CD4-positive, alpha-beta T cell (primary cell): Measurements from ENCODE around the gene RBM20. TPM values are rescaled to one million over a fixed set of nuclear protein-coding genes. Genes with fewer than 3 reads are reported as not detected.

ENCODE experiments used
- ATAC-seq: fragments of 200-7000 bp; cut with Tn5 transposase; one replicate; pipeline ENCODE4 v1.10.0; 2022; ENCODE audit warnings: mild to moderate bottlenecking; ENCODE audit not compliant: poor library complexity
- CTCF ChIA-PET: fragments of 350-600 bp; sonication (Branson Sonifier 250); formaldehyde crosslinking; loops from one replicate; lab custom pipeline; 2021; ENCODE audit warnings: antibody characterized with exemption, inconsistent platforms; lab: Charles Lee
- POLR2A ChIA-PET: fragments of 350-600 bp; sonication (Branson Sonifier 250); formaldehyde crosslinking; loops from one replicate; lab custom pipeline; 2021; ENCODE audit warnings: antibody characterized with exemption, inconsistent platforms; lab: Charles Lee
- DNase-seq, 14 experiments: peaks; one replicate each; pipeline ENCODE4 v3.0.0-alpha.2; 2013 to 2020; ENCODE audit warnings: mixed read lengths in 2 of 14
- H3K27ac ChIP-seq, 2 donors: one replicate each; pipeline versions ENCODE4 v1.5.1 to v1.7.0; 2013; ENCODE audit warnings: low read length in 2 of 2, low read depth in 1 of 2, mild to moderate bottlenecking in 1 of 2
- H3K27me3 ChIP-seq, 2 experiments: 1 replicate in 1 of 2; 2 replicates in 1 of 2; pipeline versions ENCODE4 v1.6.1 to v1.7.0; 2013; ENCODE audit warnings: low read length in 2 of 2, control low read depth in 1 of 2, mild to moderate bottlenecking in 1 of 2, moderate library complexity in 1 of 2; ENCODE audit not compliant: insufficient read depth in 2 of 2, control insufficient read depth in 1 of 2
- H3K36me3 ChIP-seq: one replicate; pipeline ENCODE4 v1.6.1; 2013; ENCODE audit warnings: low read length, control low read depth; ENCODE audit not compliant: insufficient read depth
- H3K4me1 ChIP-seq: one replicate; pipeline ENCODE4 v1.6.1; 2013; ENCODE audit warnings: low read length, control low read depth; ENCODE audit not compliant: insufficient read depth
- H3K4me3 ChIP-seq: one replicate; pipeline ENCODE4 v1.5.1; 2013; ENCODE audit warnings: mild to moderate bottlenecking, low read length, moderate library complexity
- H3K9me3 ChIP-seq, 2 experiments: 1 replicate in 1 of 2; 2 replicates in 1 of 2; pipeline versions ENCODE4 v1.6.1 to v1.7.0; 2013; ENCODE audit warnings: low read length in 2 of 2, mild to moderate bottlenecking in 2 of 2, control low read depth in 1 of 2, moderate library complexity in 1 of 2; ENCODE audit not compliant: control insufficient read depth in 1 of 2, insufficient read depth in 1 of 2
- H3K27ac Mint-ChIP-seq: one replicate; pipeline ENCODE4 v1.8.0; 2020; ENCODE audit warnings: mixed read lengths
- H3K27me3 Mint-ChIP-seq: one replicate; pipeline ENCODE4 v1.8.0; 2021; ENCODE audit warnings: mixed read lengths
- H3K36me3 Mint-ChIP-seq: one replicate; pipeline ENCODE4 v1.8.0; 2021; ENCODE audit warnings: low read depth, mixed read lengths
- H3K4me1 Mint-ChIP-seq: one replicate; pipeline ENCODE4 v1.8.0; 2021; ENCODE audit warnings: low read depth, mixed read lengths
- H3K4me3 Mint-ChIP-seq: one replicate; pipeline ENCODE4 v1.8.0; 2020; ENCODE audit warnings: mild to moderate bottlenecking, mixed read lengths
- H3K9me3 Mint-ChIP-seq: one replicate; pipeline ENCODE4 v1.8.0; 2020; ENCODE audit warnings: mixed read lengths
- intact Hi-C, 2 experiments: fragments of 100-400 bp; cut with DNase I in 1 of 2; cut with micrococcal nuclease in 1 of 2; formaldehyde crosslinking; loops; one replicate each; pipeline versions ENCODE4 v1.15.1 to v1.9.0; 2023 to 2025; cut with DNase I, micrococcal nuclease
- total RNA-seq, 174 experiments: library from RNA in 2 of 174; stranded (reverse) in 2 of 174; gene quantifications; one replicate each; pipeline ENCODE4 v1.2.3 and lab custom pipeline; 2021 to 2026
- TF ChIP-seq, protein P1 (sequence below): fragments of 200-600 bp; IDR thresholded peaks from one replicate; pipeline ENCODE4 v1.8.0; 2022; ENCODE audit warnings: antibody characterized with exemption, mild to moderate bottlenecking

RBM20 gene
- total RNA-seq, 2 experiments from 2014 or later = 0.91 to 1.1 TPM

DNA sequence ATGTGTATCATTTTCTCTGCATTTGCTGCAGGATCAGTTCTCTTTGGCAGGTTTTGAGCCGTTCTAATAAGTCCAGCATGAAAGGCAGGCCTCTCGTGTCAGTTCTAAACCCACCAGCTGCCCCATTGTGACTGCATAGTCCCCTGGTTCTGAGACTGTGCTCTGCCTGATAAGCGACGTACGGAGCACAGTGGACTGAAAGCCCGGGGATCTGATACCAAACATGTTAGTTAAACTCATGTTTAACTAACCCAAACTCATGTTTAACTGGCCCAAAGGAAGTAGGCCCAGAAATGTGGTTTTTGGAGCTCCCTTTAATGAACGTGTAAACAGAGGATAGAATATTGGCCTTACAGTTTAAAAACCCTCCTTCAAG, 129.5 kb downstream of the RBM20 start:
- Histone ChIP-seq H3K9me3 (no peaks in the 10 kb centered on the region), H3K36me3 (no peaks in the 10 kb centered on the region), H3K4me1 (peaks cover 3% of the 10 kb centered on the region), H3K27ac (no peak overlapping the region), H3K4me3 (no peak overlapping the region), H3K27me3 (no peaks in the 10 kb centered on the region)
- Mint-ChIP-seq H3K4me1 (peaks cover 27% of the 10 kb centered on the region), H3K36me3 (no peaks in the 10 kb centered on the region), H3K4me3 (no peak overlapping the region), H3K9me3 (no peaks in the 10 kb centered on the region), H3K27me3 (no peaks in the 10 kb centered on the region), H3K27ac (no peak overlapping the region)
- CTCF ChIA-PET = interaction anchor here (1.1 to 1.3 kb wide), 3 partner anchors 10 to 101 kb away, joined by 3 to 5 read pairs (median 3); no protein-coding TSS in a partner anchor
- POLR2A ChIA-PET = interaction anchor here (0.7 kb wide), 1 partner anchor 19 kb away, joined by 3 read pairs; no protein-coding TSS in a partner anchor
- TF ChIP-seq, protein P1, sequence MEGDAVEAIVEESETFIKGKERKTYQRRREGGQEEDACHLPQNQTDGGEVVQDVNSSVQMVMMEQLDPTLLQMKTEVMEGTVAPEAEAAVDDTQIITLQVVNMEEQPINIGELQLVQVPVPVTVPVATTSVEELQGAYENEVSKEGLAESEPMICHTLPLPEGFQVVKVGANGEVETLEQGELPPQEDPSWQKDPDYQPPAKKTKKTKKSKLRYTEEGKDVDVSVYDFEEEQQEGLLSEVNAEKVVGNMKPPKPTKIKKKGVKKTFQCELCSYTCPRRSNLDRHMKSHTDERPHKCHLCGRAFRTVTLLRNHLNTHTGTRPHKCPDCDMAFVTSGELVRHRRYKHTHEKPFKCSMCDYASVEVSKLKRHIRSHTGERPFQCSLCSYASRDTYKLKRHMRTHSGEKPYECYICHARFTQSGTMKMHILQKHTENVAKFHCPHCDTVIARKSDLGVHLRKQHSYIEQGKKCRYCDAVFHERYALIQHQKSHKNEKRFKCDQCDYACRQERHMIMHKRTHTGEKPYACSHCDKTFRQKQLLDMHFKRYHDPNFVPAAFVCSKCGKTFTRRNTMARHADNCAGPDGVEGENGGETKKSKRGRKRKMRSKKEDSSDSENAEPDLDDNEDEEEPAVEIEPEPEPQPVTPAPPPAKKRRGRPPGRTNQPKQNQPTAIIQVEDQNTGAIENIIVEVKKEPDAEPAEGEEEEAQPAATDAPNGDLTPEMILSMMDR = no peak
- no peak for ATAC-seq
- intact Hi-C loops = no loop called here
- no peak for DNase-seq

- H3K4me1 ChIP-seq = peaks cover 3% of the 10 kb centered on the region
- H3K9me3 Mint-ChIP-seq = no peaks in the 10 kb centered on the region
- peak in 4 of 14 experiments; percentile 9 to 38 (median 32) for DNase-seq
- POLR2A ChIA-PET = interaction anchor here (0.7 kb wide), 1 partner anchor 20 kb away, joined by 3 read pairs; no protein-coding TSS in a partner anchor
- peak overlapping the region; percentile 9 for H3K27ac Mint-ChIP-seq
- ATAC-seq = peak; percentile 62
- H3K4me1 Mint-ChIP-seq = peaks cover 34% of the 10 kb centered on the region
- H3K36me3 Mint-ChIP-seq = no peaks in the 10 kb centered on the region
- no peaks in the 10 kb centered on the region for H3K27me3 ChIP-seq
- H3K27ac ChIP-seq = no peak overlapping the region
- intact Hi-C loops = no loop called here
- no peak overlapping the region for H3K4me3 Mint-ChIP-seq
- no peaks in the 10 kb centered on the region for H3K9me3 ChIP-seq
- no peaks in the 10 kb centered on the region for H3K36me3 ChIP-seq
- H3K27me3 Mint-ChIP-seq = no peaks in the 10 kb centered on the region
- no peak overlapping the region for H3K4me3 ChIP-seq
- TF ChIP-seq, protein P1 = no peak
- CTCF ChIA-PET = interaction anchor here (1.1 to 1.3 kb wide), 3 partner anchors 11 to 102 kb away, joined by 3 to 5 read pairs (median 3); no protein-coding TSS in a partner anchor
These were observed 130.2 kb downstream of the RBM20 start for GRCh38 chr10:110774069-110775019.

DNA sequence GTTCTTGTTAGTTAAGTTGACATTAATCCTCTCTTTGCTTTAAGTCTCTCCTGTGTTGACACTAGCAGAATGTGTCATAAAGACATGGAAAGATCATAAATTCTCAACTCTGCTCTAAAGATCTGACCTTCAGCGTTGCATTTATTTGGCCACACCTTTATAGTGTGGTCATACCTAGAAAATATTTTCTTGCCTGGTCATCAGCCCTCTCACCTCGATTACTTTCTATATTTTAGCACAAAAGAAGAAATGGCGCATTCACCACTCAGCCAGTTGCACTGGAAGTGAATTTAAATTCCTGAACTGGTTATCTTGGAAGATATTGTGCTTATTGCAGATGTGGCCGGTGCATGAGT, 130.9 kb downstream of the RBM20 start:
- intact Hi-C loops = no loop called here
- ATAC-seq (no peak), DNase-seq (no peak)
- Histone ChIP-seq H3K4me3 (no peak overlapping the region), H3K9me3 (no peaks in the 10 kb centered on the region), H3K27me3 (no peaks in the 10 kb centered on the region), H3K27ac (no peak overlapping the region), H3K4me1 (peaks cover 3% of the 10 kb centered on the region), H3K36me3 (no peaks in the 10 kb centered on the region)
- TF ChIP-seq, protein P1 = no peak
- peak overlapping the region; percentile 9 for H3K27ac Mint-ChIP-seq
- peaks cover 40% of the 10 kb centered on the region for H3K4me1 Mint-ChIP-seq
- H3K9me3 Mint-ChIP-seq = no peaks in the 10 kb centered on the region
- POLR2A ChIA-PET = no interaction called here
- no peak overlapping the region for H3K4me3 Mint-ChIP-seq
- H3K27me3 Mint-ChIP-seq = no peaks in the 10 kb centered on the region
- CTCF ChIA-PET = interaction anchor here (1.3 kb wide), 1 partner anchor 103 kb away, joined by 5 read pairs; no protein-coding TSS in a partner anchor
- H3K36me3 Mint-ChIP-seq = no peaks in the 10 kb centered on the region
